Right lobe of liver (tissue), 4 donors: ENCODE data around the gene ZNF527.

Experiments
- CTCF ChIP-seq, 4 donors: fragments of 200-600 bp in 3 of 4; fragments of 450-650 bp in 1 of 4; IDR thresholded peaks; one replicate each; pipeline versions ENCODE4 v1.5.1 to v1.8.0; 2016 to 2022; ENCODE audit warnings: antibody characterized with exemption in 4 of 4, mild to moderate bottlenecking in 2 of 4
- POLR2A ChIP-seq: fragments of 450-650 bp; IDR thresholded peaks from one replicate; pipeline ENCODE4 v1.6.1; 2017; ENCODE audit warnings: antibody characterized with exemption, mild to moderate bottlenecking
- donor health status: DM: no; HTN: no; CAD: no.
- donor health status: DM: no; HTN: no; CAD: no.
- donor health status: DM: no; HTN: yes; CAD: no.

GRCh38 chr19:37346091-37346490 is 24.8 kb upstream of the ZNF527 start:
- TF ChIP-seq CTCF (IDR thresholded peaks at IDR 0.05) (no peak), POLR2A (no peak)
